Vagina (tissue), 2 donors: ENCODE data around the gene CCDC134.

Experiments used
- CTCF ChIP-seq, 3 experiments: fragments of 450-650 bp in 2 of 3; fragments of 200-600 bp in 1 of 3; sonication (generic) in 1 of 3; IDR thresholded peaks; one replicate each; pipeline ENCODE4 v1.5.1; 2017 to 2019; ENCODE audit warnings: antibody characterized with exemption in 3 of 3, mild to moderate bottlenecking in 2 of 3, moderate library complexity in 2 of 3
- POLR2A ChIP-seq, 2 donors: fragments of 450-650 bp; IDR thresholded peaks; one replicate each; pipeline ENCODE4 v1.6.1; 2017; ENCODE audit warnings: antibody characterized with exemption in 2 of 2, mild to moderate bottlenecking in 2 of 2, moderate library complexity in 2 of 2
- POLR2AphosphoS5 ChIP-seq, 2 donors: sonication (generic); formaldehyde crosslinking; IDR thresholded peaks; one replicate each; pipeline ENCODE4 v1.9.0; 2017; ENCODE audit warnings: antibody characterized with exemption in 2 of 2, mild to moderate bottlenecking in 2 of 2, low read depth in 1 of 2; ENCODE audit not compliant: insufficient read depth in 1 of 2

GRCh38 chr22:41836551-41836950, 36.1 kb downstream of the CCDC134 start:
- TF ChIP-seq CTCF (IDR thresholded peaks at IDR 0.05) (no peak), POLR2AphosphoS5 (IDR thresholded peaks at IDR 0.05; ENCODE audit: insufficient read depth in 1 of 2, low read depth in 1 of 2) (no peak), POLR2A (IDR thresholded peaks at IDR 0.05) (no peak)
